Vagina (tissue), 2 donors: Measurements from ENCODE around the gene COX6A2.

Experiments used
- CTCF ChIP-seq, 3 experiments: fragments of 450-650 bp in 2 of 3; fragments of 200-600 bp in 1 of 3; sonication (generic) in 1 of 3; IDR thresholded peaks; one replicate each; pipeline ENCODE4 v1.5.1; 2017 to 2019; ENCODE audit warnings: antibody characterized with exemption in 3 of 3, mild to moderate bottlenecking in 2 of 3, moderate library complexity in 2 of 3
- POLR2A ChIP-seq, 2 donors: fragments of 450-650 bp; IDR thresholded peaks; one replicate each; pipeline ENCODE4 v1.6.1; 2017; ENCODE audit warnings: antibody characterized with exemption in 2 of 2, mild to moderate bottlenecking in 2 of 2, moderate library complexity in 2 of 2
- POLR2AphosphoS5 ChIP-seq, 2 donors: sonication (generic); formaldehyde crosslinking; IDR thresholded peaks; one replicate each; pipeline ENCODE4 v1.9.0; 2017; ENCODE audit warnings: antibody characterized with exemption in 2 of 2, mild to moderate bottlenecking in 2 of 2, low read depth in 1 of 2; ENCODE audit not compliant: insufficient read depth in 1 of 2

GRCh38 chr16:31461201-31461920, 33.2 kb upstream of the COX6A2 start:
- TF ChIP-seq CTCF (IDR thresholded peaks at IDR 0.05) = no peak
- no peak for TF ChIP-seq POLR2AphosphoS5 (IDR thresholded peaks at IDR 0.05; ENCODE audit: insufficient read depth in 1 of 2, low read depth in 1 of 2)
- no peak for TF ChIP-seq POLR2A (IDR thresholded peaks at IDR 0.05)
